H9 (cell line): ENCODE results near the gene PCARE. TPM values are rescaled to one million over a fixed set of nuclear protein-coding genes. Genes with fewer than 3 reads are reported as not detected.

Experiments
- DNase-seq: peaks from one replicate; pipeline ENCODE4 v3.0.0-alpha.2; 2017
- H2AFZ ChIP-seq: one replicate; pipeline ENCODE4 v1.6.1; 2013; ENCODE audit warnings: mild to moderate bottlenecking, low read length, control low read depth, moderate library complexity
- H2AK5ac ChIP-seq: 2 replicates; pipeline ENCODE4 v1.6.1; 2013; ENCODE audit warnings: low read length, control low read depth, mixed read lengths; ENCODE audit not compliant: insufficient read length
- H2BK120ac ChIP-seq: one replicate; pipeline ENCODE4 v1.6.1; 2013; ENCODE audit warnings: low read depth, mild to moderate bottlenecking, low read length, control low read depth, inconsistent platforms; ENCODE audit not compliant: poor library complexity, severe bottlenecking
- H2BK12ac ChIP-seq: 2 replicates; pipeline ENCODE4 v1.6.1; 2013; ENCODE audit warnings: low read length, control low read depth, mixed read lengths, low read depth; ENCODE audit not compliant: insufficient read length
- H2BK15ac ChIP-seq: 2 replicates; pipeline ENCODE4 v1.6.1; 2013; ENCODE audit warnings: low read depth, low read length, control low read depth
- H2BK20ac ChIP-seq: one replicate; pipeline ENCODE4 v1.6.1; 2013; ENCODE audit warnings: low read depth, mild to moderate bottlenecking, low read length, control low read depth, inconsistent platforms; ENCODE audit not compliant: poor library complexity, severe bottlenecking
- H2BK5ac ChIP-seq: 2 replicates; pipeline ENCODE4 v1.6.1; 2013; ENCODE audit warnings: low read length, control low read depth, mixed read lengths; ENCODE audit not compliant: insufficient read length
- H3K14ac ChIP-seq: 2 replicates; pipeline ENCODE4 v1.6.1; 2013; ENCODE audit warnings: low read length, control low read depth; ENCODE audit not compliant: insufficient read depth
- H3K18ac ChIP-seq: 2 replicates; pipeline ENCODE4 v1.6.1; 2013; ENCODE audit warnings: low read depth, mild to moderate bottlenecking, mixed read lengths, low read length, control low read depth; ENCODE audit not compliant: insufficient read length
- H3K23ac ChIP-seq: 2 replicates; pipeline ENCODE4 v1.6.1; 2013; ENCODE audit warnings: low read length, control low read depth, mixed read lengths, low read depth; ENCODE audit not compliant: insufficient read length
- H3K23me2 ChIP-seq: 2 replicates; pipeline ENCODE4 v1.6.1; 2013; ENCODE audit warnings: low read depth, mild to moderate bottlenecking, mixed read lengths, low read length, control low read depth; ENCODE audit not compliant: insufficient read length, poor library complexity, severe bottlenecking
- H3K27ac ChIP-seq: 2 replicates; pipeline ENCODE4 v1.5.1; 2013; ENCODE audit warnings: low read length, control low read depth, mixed read lengths, low read depth; ENCODE audit not compliant: insufficient read length
- H3K27me3 ChIP-seq: 2 replicates; pipeline ENCODE4 v1.6.1; 2013; ENCODE audit warnings: low read length, control low read depth, inconsistent platforms; ENCODE audit not compliant: insufficient read depth
- H3K4ac ChIP-seq: 2 replicates; pipeline ENCODE4 v1.6.1; 2013; ENCODE audit warnings: low read depth, mild to moderate bottlenecking, control low read depth, inconsistent platforms, low read length, moderate library complexity
- H3K4me1 ChIP-seq: 2 replicates; pipeline ENCODE4 v1.6.1; 2013; ENCODE audit warnings: low read length, control low read depth, inconsistent platforms; ENCODE audit not compliant: insufficient read depth
- H3K4me2 ChIP-seq: 2 replicates; pipeline ENCODE4 v1.6.1; 2013; ENCODE audit warnings: low read length, control low read depth, mixed read lengths; ENCODE audit not compliant: insufficient read length, insufficient read depth
- H3K56ac ChIP-seq: 2 replicates; pipeline ENCODE4 v1.6.1; 2013; ENCODE audit warnings: low read depth, mild to moderate bottlenecking, mixed read lengths, low read length, control low read depth; ENCODE audit not compliant: insufficient read length
- H3K79me1 ChIP-seq: 2 replicates; pipeline ENCODE4 v1.6.1; 2013; ENCODE audit warnings: low read depth, mild to moderate bottlenecking, moderate library complexity, low read length, control low read depth, inconsistent platforms; ENCODE audit not compliant: insufficient read depth, poor library complexity, severe bottlenecking
- H3K79me2 ChIP-seq: 2 replicates; pipeline ENCODE4 v1.6.1; 2013; ENCODE audit warnings: low read length, control low read depth, inconsistent platforms; ENCODE audit not compliant: insufficient read depth
- H3K9ac ChIP-seq: 2 replicates; pipeline ENCODE4 v1.6.1; 2013; ENCODE audit warnings: low read length, control low read depth, mixed read lengths; ENCODE audit not compliant: insufficient read length; ENCODE audit errors: extremely low read depth
- H3K9me3 ChIP-seq: one replicate; pipeline ENCODE4 v1.6.1; 2013; ENCODE audit warnings: low read depth, low read length, inconsistent platforms; ENCODE audit not compliant: control insufficient read depth
- H3T11ph ChIP-seq: one replicate; pipeline ENCODE4 v1.6.1; 2013; ENCODE audit warnings: mild to moderate bottlenecking, low read length, control low read depth, inconsistent platforms
- H4K20me1 ChIP-seq: one replicate; pipeline ENCODE4 v1.6.1; 2013; ENCODE audit not compliant: control insufficient read depth, insufficient read length, insufficient read depth
- H4K5ac ChIP-seq: 2 replicates; pipeline ENCODE4 v1.6.1; 2013; ENCODE audit warnings: low read depth, mild to moderate bottlenecking, mixed read lengths, low read length, control low read depth; ENCODE audit not compliant: insufficient read length
- H4K8ac ChIP-seq: replicated peaks from 2 replicates; pipeline ENCODE4 v1.6.1; 2013; ENCODE audit warnings: low read length, control low read depth, mixed read lengths, low read depth; ENCODE audit not compliant: insufficient read length
- H4K91ac ChIP-seq: 2 replicates; pipeline ENCODE4 v1.6.1; 2013; ENCODE audit warnings: low read depth, mild to moderate bottlenecking, moderate library complexity, mixed read lengths, low read length, control low read depth; ENCODE audit not compliant: insufficient read length
- H3K27ac Mint-ChIP-seq, 3 experiments: 2 replicates in 2 of 3; 3 replicates in 1 of 3; pipeline ENCODE4 v1.8.0; 2020 to 2021; ENCODE audit warnings: mixed read lengths in 3 of 3, mild to moderate bottlenecking in 1 of 3, moderate library complexity in 1 of 3
- H3K27me3 Mint-ChIP-seq: 2 replicates; pipeline ENCODE4 v1.8.0; 2021; ENCODE audit warnings: low read depth, mild to moderate bottlenecking, moderate library complexity, mixed read lengths
- H3K36me3 Mint-ChIP-seq, 3 experiments: 2 replicates in 2 of 3; 3 replicates in 1 of 3; pipeline ENCODE4 v1.8.0; 2020 to 2021; ENCODE audit warnings: low read depth in 3 of 3, mixed read lengths in 3 of 3; ENCODE audit not compliant: insufficient read depth in 1 of 3
- H3K4me1 Mint-ChIP-seq, 2 experiments: 2 replicates each; pipeline ENCODE4 v1.8.0; 2020; ENCODE audit warnings: mixed read lengths in 2 of 2
- H3K4me3 Mint-ChIP-seq, 2 experiments: 2 replicates in 1 of 2; 3 replicates in 1 of 2; pipeline ENCODE4 v1.8.0; 2020 to 2021; ENCODE audit warnings: mild to moderate bottlenecking in 2 of 2, mixed read lengths in 2 of 2, moderate library complexity in 1 of 2
- H3K9me3 Mint-ChIP-seq, 2 experiments: 2 replicates in 1 of 2; 3 replicates in 1 of 2; pipeline ENCODE4 v1.8.0; 2020; ENCODE audit warnings: mild to moderate bottlenecking in 2 of 2, mixed read lengths in 2 of 2, moderate library complexity in 1 of 2
- WGBS: extraction: QIAGEN DNeasy Blood & Tissue Kit; methylation state at CpG from one replicate; pipeline ENCODE4 v1.1.7; 2013; ENCODE audit warnings: missing lambda C conversion rate, low lambda C conversion rate, mixed read lengths; ENCODE audit not compliant: insufficient read length; ENCODE audit errors: extremely low coverage; 5-methylcytosine and 5-hydroxymethylcytosine counted together
- total RNA-seq: library from RNA; stranded (reverse); gene quantifications from 2 replicates; pipeline ENCODE4 v1.2.1, GENCODE V29; 2021
- TF ChIP-seq, protein P1 (sequence below): fragments of 200-600 bp; sonication (generic); conservative IDR thresholded peaks from 3 replicates; pipeline ENCODE4 v1.8.0; 2021; ENCODE audit warnings: antibody characterized with exemption, mild to moderate bottlenecking

PCARE gene
- total RNA-seq, 1 experiment from 2014 or later, result not detected

DNA sequence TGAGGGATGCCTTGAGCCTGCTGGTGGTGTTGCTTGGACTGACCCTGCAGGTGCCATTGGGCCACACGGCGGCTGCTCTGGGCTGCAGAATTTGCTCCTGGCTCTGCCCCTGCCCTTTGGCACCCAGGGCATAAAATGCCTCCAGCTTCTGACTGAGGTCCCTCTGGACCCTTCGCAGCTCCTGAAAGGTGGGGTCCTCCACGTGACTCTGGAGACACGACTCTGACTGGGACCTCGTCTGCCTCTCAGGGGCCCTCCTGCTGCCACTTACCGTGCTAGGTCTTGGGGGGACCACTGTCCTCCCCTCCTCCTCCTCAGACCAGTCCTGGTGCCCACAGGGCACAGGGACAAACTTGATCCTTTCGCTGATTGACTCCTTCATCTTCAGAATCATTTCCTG, 2.1 kb downstream of the PCARE start:
- Histone ChIP-seq H3K79me2 (no peaks in the 10 kb centered on the region), H3K23ac (no peak overlapping the region), H3K9me3 (no peaks in the 10 kb centered on the region), H3K79me1 (no peaks in the 10 kb centered on the region), H4K20me1 (no peaks in the 10 kb centered on the region), H3K14ac (no peak overlapping the region; the same call in 1 of the 2 replicates), H4K8ac (no peak overlapping the region), H4K91ac (peak overlapping the region; percentile 39), H2BK5ac (no peak overlapping the region), H4K5ac (no peak overlapping the region), H3K56ac (no peak overlapping the region), H3T11ph (no peak overlapping the region), H3K4me2 (no peak overlapping the region), H2AFZ (no peak overlapping the region), H2BK15ac (no peak overlapping the region), H3K23me2 (no peaks in the 10 kb centered on the region), H3K4ac (no peak overlapping the region), H2BK20ac (no peak overlapping the region), H3K27ac (no peak overlapping the region), H3K4me1 (no peaks in the 10 kb centered on the region), H3K27me3 (no peaks in the 10 kb centered on the region), H3K18ac (no peak overlapping the region), H2AK5ac (no peak overlapping the region), H3K9ac (no peak overlapping the region), H2BK120ac (no peak overlapping the region), H2BK12ac (no peak overlapping the region)
- no peaks in the 10 kb centered on the region for H3K9me3 Mint-ChIP-seq
- H3K27ac Mint-ChIP-seq, result no peak overlapping the region; a peak in 1 of 7 replicates
- TF ChIP-seq, protein P1, sequence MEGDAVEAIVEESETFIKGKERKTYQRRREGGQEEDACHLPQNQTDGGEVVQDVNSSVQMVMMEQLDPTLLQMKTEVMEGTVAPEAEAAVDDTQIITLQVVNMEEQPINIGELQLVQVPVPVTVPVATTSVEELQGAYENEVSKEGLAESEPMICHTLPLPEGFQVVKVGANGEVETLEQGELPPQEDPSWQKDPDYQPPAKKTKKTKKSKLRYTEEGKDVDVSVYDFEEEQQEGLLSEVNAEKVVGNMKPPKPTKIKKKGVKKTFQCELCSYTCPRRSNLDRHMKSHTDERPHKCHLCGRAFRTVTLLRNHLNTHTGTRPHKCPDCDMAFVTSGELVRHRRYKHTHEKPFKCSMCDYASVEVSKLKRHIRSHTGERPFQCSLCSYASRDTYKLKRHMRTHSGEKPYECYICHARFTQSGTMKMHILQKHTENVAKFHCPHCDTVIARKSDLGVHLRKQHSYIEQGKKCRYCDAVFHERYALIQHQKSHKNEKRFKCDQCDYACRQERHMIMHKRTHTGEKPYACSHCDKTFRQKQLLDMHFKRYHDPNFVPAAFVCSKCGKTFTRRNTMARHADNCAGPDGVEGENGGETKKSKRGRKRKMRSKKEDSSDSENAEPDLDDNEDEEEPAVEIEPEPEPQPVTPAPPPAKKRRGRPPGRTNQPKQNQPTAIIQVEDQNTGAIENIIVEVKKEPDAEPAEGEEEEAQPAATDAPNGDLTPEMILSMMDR, result no peak
- WGBS, result no CpG with 5 or more reads among the region's 8 CpGs
- no peak overlapping the region for H3K4me3 Mint-ChIP-seq
- DNase-seq, result no peak
- H3K27me3 Mint-ChIP-seq, result peaks cover 2% of the 10 kb centered on the region; the same call in 1 of the 2 replicates
- no peaks in the 10 kb centered on the region for H3K36me3 Mint-ChIP-seq
- peaks cover 0 to 5% of the 10 kb centered on the region in 2 experiments; a peak in 2 of 4 replicates for H3K4me1 Mint-ChIP-seq
